ACC112 (cell line): ENCODE data around the gene SLC4A7.
"Not testable (repeated sequence)": the region's sequence is repeated elsewhere in the genome, so short reads cannot be mapped to it uniquely, and the experiment has no call there.

Experiments
- H2AFZ ChIP-seq: fragments of 200-600 bp; sonication (generic); one replicate; pipeline ENCODE4 v1.6.0; 2017; ENCODE audit warnings: antibody characterized with exemption, low read length; ENCODE audit not compliant: unreplicated experiment
- H3K27ac ChIP-seq: fragments of 200-600 bp; sonication (generic); 2 replicates; pipeline ENCODE4 v1.5.1; 2014; ENCODE audit warnings: low read depth, mild to moderate bottlenecking, antibody characterized with exemption, low read length, moderate library complexity
- H3K27me3 ChIP-seq: fragments of 200-600 bp; sonication (generic); 2 replicates; pipeline ENCODE4 v1.6.1; 2014; ENCODE audit warnings: mild to moderate bottlenecking, antibody characterized with exemption, low read length, moderate library complexity, mixed read lengths; ENCODE audit not compliant: insufficient read depth
- H3K36me3 ChIP-seq: fragments of 200-600 bp; sonication (generic); 2 replicates; pipeline ENCODE4 v1.6.1; 2016; ENCODE audit warnings: mild to moderate bottlenecking, antibody characterized with exemption, low read length, moderate library complexity, mixed read lengths; ENCODE audit not compliant: insufficient read depth
- H3K4me1 ChIP-seq: fragments of 200-600 bp; sonication (generic); one replicate; pipeline ENCODE4 v1.6.1; 2016; ENCODE audit warnings: low read length, mixed read lengths; ENCODE audit not compliant: insufficient read depth, unreplicated experiment, control insufficient read depth
- H3K4me3 ChIP-seq: fragments of 200-600 bp; sonication (generic); 2 replicates; pipeline ENCODE4 v1.5.1; 2014; ENCODE audit warnings: mild to moderate bottlenecking, low read depth, low read length
- H3K79me2 ChIP-seq: fragments of 200-600 bp; sonication (generic); one replicate; pipeline ENCODE4 v1.6.0; 2016; ENCODE audit warnings: low read length; ENCODE audit not compliant: control insufficient read depth, unreplicated experiment, insufficient read depth

Gene SLC4A7

DNA sequence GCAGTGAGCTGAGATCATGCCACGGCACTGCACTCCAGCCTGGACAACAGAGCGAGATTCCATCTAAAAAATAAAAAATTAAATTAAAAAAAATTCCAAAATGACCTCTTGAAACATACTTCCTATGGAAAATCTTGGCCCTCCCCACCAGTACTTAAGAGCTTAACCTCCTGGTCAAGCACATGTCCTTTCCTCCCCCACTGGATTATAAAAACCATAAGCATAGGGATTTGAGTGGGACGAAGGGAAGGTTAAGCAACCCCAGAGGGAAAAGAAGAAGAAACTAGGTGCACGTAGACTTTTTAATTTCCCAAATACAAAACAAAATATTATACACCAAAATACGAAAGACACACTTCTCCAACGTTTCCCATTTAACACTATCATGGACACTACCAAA, 25.3 kb downstream of the SLC4A7 start:
- H2AFZ ChIP-seq = no peak overlapping the region
- no peak overlapping the region for H3K27ac ChIP-seq
- peaks cover 12% of the 10 kb centered on the region for H3K36me3 ChIP-seq
- peaks cover 83% of the 10 kb centered on the region for H3K79me2 ChIP-seq
- H3K4me3 ChIP-seq = no peak overlapping the region
- peaks cover 21% of the 10 kb centered on the region for H3K4me1 ChIP-seq
- no peaks in the 10 kb centered on the region for H3K27me3 ChIP-seq

GRCh38 chr3:27456554-27456953, 27.6 kb downstream of the SLC4A7 start:
- Histone ChIP-seq H3K27ac (no peak overlapping the region), H3K4me1 (peaks cover 39% of the 10 kb centered on the region), H3K36me3 (peaks cover 12% of the 10 kb centered on the region; the same call in 1 of the 2 replicates), H3K4me3 (no peak overlapping the region), H3K79me2 (peaks cover 84% of the 10 kb centered on the region), H3K27me3 (no peaks in the 10 kb centered on the region), H2AFZ (no peak overlapping the region)

- Histone ChIP-seq H3K4me1 (peaks cover 50% of the 10 kb centered on the region), H2AFZ (no peak overlapping the region), H3K4me3 (peak overlapping the region; percentile 25; the same call in 1 of the 2 replicates), H3K27me3 (no peaks in the 10 kb centered on the region), H3K36me3 (peaks cover 12% of the 10 kb centered on the region; the same call in 1 of the 2 replicates), H3K79me2 (peaks cover 81% of the 10 kb centered on the region), H3K27ac (peak overlapping the region; percentile 49)
Measured at GRCh38 chr3:27454914-27455313, 29.3 kb downstream of the SLC4A7 start.

DNA sequence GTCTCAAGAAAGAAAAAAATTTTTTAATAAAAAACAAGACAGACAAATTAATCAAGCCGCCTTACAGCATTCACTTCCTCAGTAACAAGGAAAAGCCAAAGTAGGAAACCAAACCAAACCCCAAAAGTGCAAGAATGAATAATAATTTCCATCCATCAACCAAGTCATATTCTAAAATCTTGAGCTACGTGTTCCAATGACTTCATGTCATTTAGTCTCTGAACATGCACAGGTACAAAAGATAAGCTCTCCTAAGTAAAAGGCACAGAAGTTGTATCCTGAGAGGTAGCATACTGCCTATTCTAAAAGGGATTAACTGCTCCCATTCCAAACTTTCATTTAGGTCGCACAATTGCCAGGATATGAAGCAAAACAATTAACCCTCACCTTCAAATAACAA, 29.7 kb downstream of the SLC4A7 start:
- Histone ChIP-seq H3K4me3 (no peak overlapping the region), H3K27ac (no peak overlapping the region), H3K79me2 (peaks cover 82% of the 10 kb centered on the region), H3K4me1 (peaks cover 52% of the 10 kb centered on the region), H3K27me3 (no peaks in the 10 kb centered on the region), H2AFZ (no peak overlapping the region), H3K36me3 (peaks cover 13% of the 10 kb centered on the region; the same call in 1 of the 2 replicates)

DNA sequence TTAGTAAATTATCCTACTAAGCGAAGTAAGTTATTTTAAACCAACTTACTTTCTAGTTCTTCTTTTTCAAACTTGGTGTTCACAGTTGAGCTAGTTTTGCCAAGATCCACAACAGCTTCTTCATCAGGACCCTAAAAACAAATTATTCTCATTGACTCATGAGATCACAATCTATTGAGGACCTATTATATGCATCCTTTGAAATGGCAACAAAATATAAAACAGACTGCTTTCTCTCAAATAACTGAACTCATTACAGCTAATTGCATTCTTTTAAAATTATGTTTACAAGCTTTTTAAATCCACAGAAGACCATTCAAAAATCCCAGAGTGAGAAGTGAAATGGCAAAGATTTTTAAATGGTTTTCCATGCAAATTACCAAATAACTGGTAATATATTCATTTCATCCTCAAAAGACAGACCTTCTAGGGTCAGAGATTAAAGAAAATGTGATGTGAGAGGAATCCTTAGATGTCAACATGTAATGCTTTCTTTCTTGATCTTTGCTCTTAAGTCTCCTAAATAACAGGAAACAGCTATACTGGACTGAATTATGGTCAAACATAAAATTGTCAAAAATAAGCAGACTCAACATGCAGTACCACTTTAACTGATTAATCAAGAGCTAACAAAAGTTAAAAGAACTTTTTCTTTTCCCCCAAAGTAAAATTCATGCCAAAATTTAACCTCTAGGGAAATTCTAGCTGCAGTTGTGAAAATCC, 31.7 kb downstream of the SLC4A7 start:
- H3K27me3 ChIP-seq = no peaks in the 10 kb centered on the region
- no peak overlapping the region for H2AFZ ChIP-seq
- no peak overlapping the region for H3K4me3 ChIP-seq
- peaks cover 52% of the 10 kb centered on the region for H3K4me1 ChIP-seq
- peaks cover 21% of the 10 kb centered on the region for H3K36me3 ChIP-seq
- H3K27ac ChIP-seq = peak overlapping the region; percentile 24
- H3K79me2 ChIP-seq = peaks cover 71% of the 10 kb centered on the region

DNA sequence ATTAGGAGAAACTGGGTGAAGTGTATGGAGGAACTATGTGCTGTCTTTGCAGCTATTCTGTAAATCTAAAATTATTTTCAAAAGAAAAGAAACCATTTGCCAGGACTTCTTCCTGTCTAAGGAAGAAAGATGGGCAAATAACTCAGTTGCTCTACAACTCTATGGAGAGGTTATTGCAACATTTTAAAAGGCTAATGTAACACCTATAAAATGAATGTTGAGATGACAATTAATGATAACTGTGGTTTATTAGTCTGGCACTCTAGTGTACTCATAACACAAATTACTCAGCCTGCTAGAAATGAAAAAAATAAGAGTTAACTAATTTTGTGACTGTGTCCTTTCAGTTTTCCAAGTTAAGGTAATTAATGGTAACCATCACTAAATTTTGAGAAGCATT, 32.3 kb downstream of the SLC4A7 start:
- H3K4me3 ChIP-seq = no peak overlapping the region
- H3K4me1 ChIP-seq = peaks cover 50% of the 10 kb centered on the region
- H3K27ac ChIP-seq = peak overlapping the region; percentile 24
- no peak overlapping the region for H2AFZ ChIP-seq
- no peaks in the 10 kb centered on the region for H3K27me3 ChIP-seq
- H3K79me2 ChIP-seq = peaks cover 64% of the 10 kb centered on the region
- H3K36me3 ChIP-seq = peaks cover 19% of the 10 kb centered on the region

DNA sequence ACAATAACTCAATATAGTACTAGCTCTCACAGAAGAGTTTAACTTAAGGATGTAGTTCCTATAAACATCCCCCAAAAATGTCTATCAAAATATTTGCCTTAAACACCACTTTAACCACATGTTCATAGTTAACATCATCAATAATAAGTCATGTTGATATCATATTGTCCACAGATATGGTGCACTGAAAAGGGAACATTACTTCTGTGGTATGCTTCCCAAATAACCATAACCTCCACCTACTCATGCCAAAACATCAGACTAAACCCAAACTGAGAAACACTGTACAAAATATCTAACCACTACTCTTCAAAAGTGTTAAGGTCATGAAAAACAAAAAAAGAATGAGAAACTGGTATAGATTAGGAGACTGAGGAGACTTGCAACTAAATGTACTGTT, 32.9 kb downstream of the SLC4A7 start:
- Histone ChIP-seq H2AFZ (no peak overlapping the region), H3K27me3 (no peaks in the 10 kb centered on the region), H3K79me2 (peaks cover 58% of the 10 kb centered on the region), H3K36me3 (peaks cover 19% of the 10 kb centered on the region), H3K4me1 (peaks cover 44% of the 10 kb centered on the region), H3K27ac (0 out of 2 replicates have a peak overlapping the region, but pooled peaks have one; percentile 24), H3K4me3 (no peak overlapping the region)

- Histone ChIP-seq H3K4me1 (peaks cover 31% of the 10 kb centered on the region), H2AFZ (no peak overlapping the region), H3K36me3 (peaks cover 29% of the 10 kb centered on the region), H3K4me3 (no peak overlapping the region), H3K27me3 (no peaks in the 10 kb centered on the region), H3K79me2 (peaks cover 52% of the 10 kb centered on the region), H3K27ac (0 out of 2 replicates have a peak overlapping the region, but pooled peaks have one; percentile 20)
Measured at GRCh38 chr3:27449530-27450150, 34.5 kb downstream of the SLC4A7 start.

- not testable (repeated sequence) for H3K27ac ChIP-seq, H2AFZ ChIP-seq, H3K27me3 ChIP-seq, H3K4me3 ChIP-seq, H3K4me1 ChIP-seq
- H3K79me2 ChIP-seq = peaks cover 17% of the 10 kb centered on the region
- peaks cover 51% of the 10 kb centered on the region for H3K36me3 ChIP-seq
Measured at GRCh38 chr3:27442995-27443394, 41.2 kb downstream of the SLC4A7 start.

DNA sequence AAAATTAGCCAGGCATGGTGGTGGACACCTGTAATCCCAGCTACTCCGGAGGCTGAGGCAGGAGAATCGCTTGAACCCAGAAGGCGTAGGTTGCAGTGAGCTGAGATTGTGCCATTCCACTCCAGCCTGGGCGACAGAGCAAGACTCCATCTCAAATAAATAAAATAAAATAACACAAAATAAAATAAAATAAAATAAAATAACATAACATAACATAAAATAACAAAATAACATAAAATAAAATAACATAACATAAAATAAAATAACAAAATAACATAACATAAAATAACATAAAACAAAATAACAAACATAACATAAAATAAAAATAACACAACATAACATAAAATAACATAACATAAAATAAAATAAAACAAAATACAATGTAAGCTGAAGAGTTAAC, 45.8 kb downstream of the SLC4A7 start:
- H3K27ac ChIP-seq, H3K27me3 ChIP-seq, H3K4me1 ChIP-seq, H2AFZ ChIP-seq, H3K4me3 ChIP-seq: not testable (repeated sequence)
- Histone ChIP-seq H3K36me3 (peaks cover 47% of the 10 kb centered on the region), H3K79me2 (peaks cover 14% of the 10 kb centered on the region)

GRCh38 chr3:27431116-27431515, 53.1 kb downstream of the SLC4A7 start:
- peaks cover 3% of the 10 kb centered on the region for H3K79me2 ChIP-seq
- no peaks in the 10 kb centered on the region for H3K27me3 ChIP-seq
- no peak overlapping the region for H2AFZ ChIP-seq
- peak overlapping the region; percentile 54 for H3K27ac ChIP-seq
- no peak overlapping the region for H3K4me3 ChIP-seq
- H3K4me1 ChIP-seq = peaks cover 30% of the 10 kb centered on the region
- H3K36me3 ChIP-seq = peaks cover 37% of the 10 kb centered on the region
